Measurements from ENCODE around the gene LRRC1.

The LRRC1 gene

DNA sequence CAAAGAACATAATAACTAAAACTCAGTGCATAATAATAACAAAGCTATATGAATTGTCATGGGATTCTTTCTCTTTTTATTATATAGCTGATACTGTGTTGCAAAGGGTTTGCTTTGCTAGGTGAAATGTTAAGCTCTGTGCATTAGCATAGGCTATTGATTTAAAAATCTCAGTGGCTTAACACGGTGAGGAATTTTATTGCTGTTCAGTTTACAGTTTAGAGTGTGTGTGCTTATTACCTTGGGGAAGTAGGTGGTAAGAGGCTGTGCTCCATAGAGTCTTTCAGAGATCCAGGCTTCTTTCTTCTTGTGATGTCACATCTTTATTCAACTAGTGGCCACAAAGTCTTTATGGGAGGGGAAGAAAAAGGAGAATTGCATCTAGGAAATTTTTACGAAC, 55.7 kb downstream of the LRRC1 start:
- no peak for DNase-seq (ENCODE audit: extremely low spot score)
- POLR2A ChIA-PET, result no interaction called here
- TF ChIP-seq, protein P1, sequence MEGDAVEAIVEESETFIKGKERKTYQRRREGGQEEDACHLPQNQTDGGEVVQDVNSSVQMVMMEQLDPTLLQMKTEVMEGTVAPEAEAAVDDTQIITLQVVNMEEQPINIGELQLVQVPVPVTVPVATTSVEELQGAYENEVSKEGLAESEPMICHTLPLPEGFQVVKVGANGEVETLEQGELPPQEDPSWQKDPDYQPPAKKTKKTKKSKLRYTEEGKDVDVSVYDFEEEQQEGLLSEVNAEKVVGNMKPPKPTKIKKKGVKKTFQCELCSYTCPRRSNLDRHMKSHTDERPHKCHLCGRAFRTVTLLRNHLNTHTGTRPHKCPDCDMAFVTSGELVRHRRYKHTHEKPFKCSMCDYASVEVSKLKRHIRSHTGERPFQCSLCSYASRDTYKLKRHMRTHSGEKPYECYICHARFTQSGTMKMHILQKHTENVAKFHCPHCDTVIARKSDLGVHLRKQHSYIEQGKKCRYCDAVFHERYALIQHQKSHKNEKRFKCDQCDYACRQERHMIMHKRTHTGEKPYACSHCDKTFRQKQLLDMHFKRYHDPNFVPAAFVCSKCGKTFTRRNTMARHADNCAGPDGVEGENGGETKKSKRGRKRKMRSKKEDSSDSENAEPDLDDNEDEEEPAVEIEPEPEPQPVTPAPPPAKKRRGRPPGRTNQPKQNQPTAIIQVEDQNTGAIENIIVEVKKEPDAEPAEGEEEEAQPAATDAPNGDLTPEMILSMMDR (IDR thresholded peaks at IDR 0.05; ENCODE audit: control extremely low read depth, extremely low read depth, low read depth, missing control alignments), result no peak
- CTCF ChIA-PET, result interaction anchor here (1.3 kb wide), 1 partner anchor 13 kb away, joined by 4 read pairs; no protein-coding TSS in a partner anchor

DNA sequence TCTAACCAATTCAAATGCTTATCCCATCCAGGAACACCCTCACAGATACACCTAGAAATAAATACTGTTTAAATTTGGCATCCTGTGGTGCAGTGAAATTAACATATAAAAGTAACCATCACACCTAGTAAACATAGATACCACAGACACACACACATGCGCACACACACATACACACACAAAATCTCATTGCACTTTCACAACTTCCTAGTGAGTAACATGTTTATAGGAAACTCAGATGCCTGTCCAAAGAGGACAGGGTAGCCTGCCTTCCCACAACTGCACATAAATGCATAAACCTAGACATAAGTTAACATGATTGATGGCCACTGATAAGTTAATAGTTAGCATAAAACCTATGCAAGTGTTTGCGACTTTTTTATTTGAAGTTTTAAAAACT, 56.8 kb downstream of the LRRC1 start:
- TF ChIP-seq, protein P1 (IDR thresholded peaks at IDR 0.05; ENCODE audit: control extremely low read depth, extremely low read depth, low read depth, missing control alignments), result no peak
- ChIA-PET CTCF (no interaction called here), POLR2A (no interaction called here)
- DNase-seq (ENCODE audit: extremely low spot score), result no peak

DNA sequence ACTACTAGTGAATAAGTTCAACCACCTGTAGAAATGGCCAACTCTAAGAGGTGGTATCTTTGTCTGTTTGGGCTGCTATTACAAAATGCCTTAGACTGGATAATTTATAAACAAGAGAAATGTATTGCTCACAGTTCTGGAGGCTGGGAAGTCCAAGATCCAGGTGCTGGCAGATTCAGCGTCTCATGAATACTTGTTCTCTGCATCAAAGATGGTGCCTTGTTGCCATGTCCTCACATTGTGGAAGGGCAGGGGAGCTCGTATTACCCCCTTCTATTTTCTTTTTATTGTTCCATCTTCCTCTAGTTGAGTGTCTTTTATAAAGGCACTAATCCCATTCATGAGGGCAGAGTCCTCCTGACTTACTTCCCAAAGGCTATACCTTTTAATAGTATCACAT, 58.0 kb downstream of the LRRC1 start:
- DNase-seq (ENCODE audit: extremely low spot score), result no peak
- POLR2A ChIA-PET, result no interaction called here

DNA sequence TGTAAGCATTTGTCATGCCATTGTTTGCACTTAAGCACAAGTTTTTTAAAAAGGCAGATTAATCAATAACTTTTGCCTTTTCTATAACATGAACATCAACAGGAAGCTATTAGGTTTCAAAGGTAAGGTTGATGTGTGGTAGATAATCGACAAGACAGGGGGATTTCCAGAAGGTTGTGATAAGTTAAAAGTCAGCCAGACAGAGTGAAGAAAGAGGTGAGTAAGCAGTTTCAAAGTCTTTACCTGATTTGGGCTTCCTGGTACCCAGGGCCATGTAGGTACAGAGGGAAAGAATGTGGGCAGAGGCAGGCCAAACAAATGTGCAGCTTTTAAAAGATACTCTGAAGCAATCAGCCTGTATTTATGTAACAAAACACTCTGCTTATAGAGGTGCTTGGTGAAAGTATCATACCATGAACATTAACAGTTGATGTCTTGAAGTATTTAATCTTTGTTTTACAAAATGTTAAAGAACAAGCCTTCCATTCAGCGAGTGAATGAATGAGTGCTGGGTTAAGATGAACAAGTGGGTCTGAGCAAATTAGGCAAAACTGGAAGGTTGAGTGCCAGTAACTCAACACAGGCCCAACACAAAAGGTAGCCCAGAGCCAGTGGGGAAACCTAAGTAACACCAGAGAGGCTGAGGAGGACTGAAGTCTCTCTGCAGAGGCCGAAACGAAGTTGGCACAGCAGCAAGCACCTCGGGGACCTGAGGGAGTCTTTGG, 60.2 kb downstream of the LRRC1 start:
- TF ChIP-seq, protein P1 (IDR thresholded peaks at IDR 0.05; ENCODE audit: control extremely low read depth, extremely low read depth, low read depth, missing control alignments), result no peak
- ChIA-PET POLR2A (no interaction called here), CTCF (no interaction called here)
- DNase-seq (ENCODE audit: extremely low spot score), result peak; percentile 29

More for the DNA sequence above, 58.0 kb downstream of the LRRC1 start:
- CTCF ChIA-PET, result no interaction called here
- TF ChIP-seq, protein P1 (IDR thresholded peaks at IDR 0.05; ENCODE audit: control extremely low read depth, extremely low read depth, low read depth, missing control alignments), result no peak

DNA sequence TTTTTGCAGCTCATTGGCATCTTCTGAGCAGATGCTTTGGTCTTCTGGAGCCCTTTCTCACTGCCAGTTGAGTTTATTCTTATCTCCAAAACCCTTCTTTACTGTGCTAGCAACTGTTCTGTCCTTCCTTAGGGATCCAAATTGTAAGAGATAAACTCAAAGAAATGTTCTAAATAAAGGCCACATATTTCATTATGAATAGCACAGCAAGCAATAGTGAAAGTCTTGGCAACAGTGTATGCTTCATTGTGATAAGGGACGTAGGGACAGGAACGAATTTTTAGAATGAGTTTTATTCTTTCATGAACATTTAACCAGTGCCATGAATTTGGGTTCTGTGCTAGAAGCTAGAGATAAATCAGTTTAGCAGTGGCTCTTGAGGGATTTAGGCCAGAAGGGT, 61.1 kb downstream of the LRRC1 start:
- TF ChIP-seq, protein P1 (IDR thresholded peaks at IDR 0.05; ENCODE audit: control extremely low read depth, extremely low read depth, low read depth, missing control alignments), result no peak
- CTCF ChIA-PET, result interaction anchor here (0.9 kb wide), 1 partner anchor 9 kb away, joined by 3 read pairs; no protein-coding TSS in a partner anchor
- no peak for DNase-seq (ENCODE audit: extremely low spot score)
- POLR2A ChIA-PET, result no interaction called here

DNA sequence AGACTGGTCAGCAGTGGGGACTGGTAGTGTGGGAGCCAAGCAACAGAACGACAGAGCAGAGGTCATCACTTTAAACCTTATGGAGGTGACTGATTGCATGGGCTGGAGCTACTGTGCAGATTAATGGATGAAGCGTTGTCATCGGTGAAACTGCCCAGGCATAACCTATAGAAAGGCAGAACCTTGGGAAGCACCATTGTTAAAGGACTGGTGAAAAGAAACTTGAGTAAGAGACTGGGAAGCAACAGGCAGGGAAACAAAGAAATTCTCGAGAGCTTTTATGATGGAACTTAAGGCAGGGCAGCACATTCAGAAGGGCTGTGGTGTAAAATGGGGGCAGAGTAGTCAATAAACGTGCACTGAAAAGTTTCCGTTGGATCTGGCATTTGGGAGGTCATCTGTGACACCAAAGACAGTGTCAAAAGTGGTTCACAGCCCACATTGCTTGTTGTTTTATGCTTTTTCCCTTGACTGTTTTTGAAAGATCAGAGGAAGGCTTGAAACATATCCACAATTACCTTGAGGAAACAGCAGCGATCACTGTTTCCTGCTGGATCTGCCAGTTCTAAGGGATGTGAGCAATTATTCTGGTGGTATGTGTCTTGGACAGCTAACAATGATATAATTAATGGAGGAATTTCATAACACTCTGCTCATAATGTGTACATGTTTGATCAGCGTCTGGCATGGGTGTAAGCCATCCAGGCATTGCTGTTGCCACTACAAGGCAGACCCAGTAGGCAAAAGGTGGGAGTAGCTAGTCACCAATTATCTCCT, 62.7 kb downstream of the LRRC1 start:
- ChIA-PET POLR2A (no interaction called here), CTCF (interaction anchor here (1.2 kb wide), 1 partner anchor 129 kb away, joined by 3 read pairs; no protein-coding TSS in a partner anchor)
- no peak for DNase-seq (ENCODE audit: extremely low spot score)
- TF ChIP-seq, protein P1 (IDR thresholded peaks at IDR 0.05; ENCODE audit: control extremely low read depth, extremely low read depth, low read depth, missing control alignments), result no peak

Measured in GM10248 (cell line).